IPS-18a (cell line): ENCODE data around the gene FGF2.
"Not testable (repeated sequence)": the region's sequence is repeated elsewhere in the genome, so short reads cannot be mapped to it uniquely, and the experiment has no call there.

Source experiments
- H3K27ac ChIP-seq: one replicate; pipeline ENCODE4 v1.5.1; 2013; ENCODE audit warnings: low read length
- H3K27me3 ChIP-seq: one replicate; pipeline ENCODE4 v1.6.1; 2013; ENCODE audit warnings: mild to moderate bottlenecking, low read length; ENCODE audit not compliant: control insufficient read depth, insufficient read depth
- H3K36me3 ChIP-seq: one replicate; pipeline ENCODE4 v1.6.1; 2013; ENCODE audit warnings: low read depth, low read length; ENCODE audit not compliant: control insufficient read depth
- H3K4me1 ChIP-seq: one replicate; pipeline ENCODE4 v1.6.1; 2013; ENCODE audit warnings: low read depth, low read length; ENCODE audit not compliant: control insufficient read depth
- H3K4me3 ChIP-seq: one replicate; pipeline ENCODE4 v1.5.1; 2013; ENCODE audit warnings: low read length
- H3K9ac ChIP-seq: one replicate; pipeline ENCODE4 v1.6.1; 2013; ENCODE audit warnings: mild to moderate bottlenecking, low read length, moderate library complexity
- H3K9me3 ChIP-seq: one replicate; pipeline ENCODE4 v1.6.1; 2013; ENCODE audit warnings: low read depth, low read length; ENCODE audit not compliant: control insufficient read depth

The FGF2 gene

DNA sequence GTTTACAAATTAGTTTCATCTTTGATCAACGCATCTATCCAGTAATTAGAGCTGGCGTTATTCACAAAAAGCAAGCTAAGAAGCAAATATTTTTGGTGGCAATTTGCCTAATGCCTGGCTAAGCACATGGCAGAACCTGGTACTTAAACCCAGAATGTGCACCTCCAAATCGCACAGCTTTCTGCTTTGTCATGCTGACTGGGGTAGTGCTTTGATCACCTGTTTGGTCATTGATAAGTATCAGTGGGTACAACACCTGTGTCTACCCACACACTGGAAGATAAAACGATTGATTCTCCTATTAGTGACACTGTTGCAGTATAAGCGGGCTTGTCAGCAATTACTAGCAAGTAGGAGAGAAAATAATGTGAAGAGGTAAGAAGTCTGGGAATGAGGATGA lies 93.8 kb downstream of the FGF2 start:
- Histone ChIP-seq H3K9me3 (no peaks in the 10 kb centered on the region), H3K9ac (no peak overlapping the region), H3K27ac (no peak overlapping the region), H3K4me1 (peaks cover 7% of the 10 kb centered on the region), H3K4me3 (no peak overlapping the region), H3K36me3 (no peaks in the 10 kb centered on the region), H3K27me3 (no peaks in the 10 kb centered on the region)

DNA sequence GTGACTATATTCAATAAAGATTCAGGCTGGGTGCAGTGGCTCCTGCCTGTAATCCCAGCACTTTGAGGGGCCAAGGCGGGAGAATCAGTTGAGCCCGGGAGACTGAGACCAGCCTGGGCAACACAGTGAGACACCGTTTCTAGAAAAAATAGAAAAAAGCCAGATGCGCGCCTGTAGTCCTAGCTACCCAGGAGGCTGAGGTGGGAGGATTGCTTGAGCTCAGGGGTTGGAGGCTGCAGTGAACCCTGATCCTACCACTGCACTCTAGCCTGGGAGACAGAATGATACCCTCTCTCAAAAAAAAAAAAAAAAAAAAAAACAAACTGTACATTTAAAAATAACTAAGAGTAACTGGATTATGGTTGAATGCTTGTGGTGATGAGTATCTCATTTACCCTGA lies 94.7 kb downstream of the FGF2 start:
- Histone ChIP-seq H3K4me3 (peak overlapping the region; percentile 99), H3K9ac (peak overlapping the region; percentile 92), H3K27ac (no peak overlapping the region)

DNA sequence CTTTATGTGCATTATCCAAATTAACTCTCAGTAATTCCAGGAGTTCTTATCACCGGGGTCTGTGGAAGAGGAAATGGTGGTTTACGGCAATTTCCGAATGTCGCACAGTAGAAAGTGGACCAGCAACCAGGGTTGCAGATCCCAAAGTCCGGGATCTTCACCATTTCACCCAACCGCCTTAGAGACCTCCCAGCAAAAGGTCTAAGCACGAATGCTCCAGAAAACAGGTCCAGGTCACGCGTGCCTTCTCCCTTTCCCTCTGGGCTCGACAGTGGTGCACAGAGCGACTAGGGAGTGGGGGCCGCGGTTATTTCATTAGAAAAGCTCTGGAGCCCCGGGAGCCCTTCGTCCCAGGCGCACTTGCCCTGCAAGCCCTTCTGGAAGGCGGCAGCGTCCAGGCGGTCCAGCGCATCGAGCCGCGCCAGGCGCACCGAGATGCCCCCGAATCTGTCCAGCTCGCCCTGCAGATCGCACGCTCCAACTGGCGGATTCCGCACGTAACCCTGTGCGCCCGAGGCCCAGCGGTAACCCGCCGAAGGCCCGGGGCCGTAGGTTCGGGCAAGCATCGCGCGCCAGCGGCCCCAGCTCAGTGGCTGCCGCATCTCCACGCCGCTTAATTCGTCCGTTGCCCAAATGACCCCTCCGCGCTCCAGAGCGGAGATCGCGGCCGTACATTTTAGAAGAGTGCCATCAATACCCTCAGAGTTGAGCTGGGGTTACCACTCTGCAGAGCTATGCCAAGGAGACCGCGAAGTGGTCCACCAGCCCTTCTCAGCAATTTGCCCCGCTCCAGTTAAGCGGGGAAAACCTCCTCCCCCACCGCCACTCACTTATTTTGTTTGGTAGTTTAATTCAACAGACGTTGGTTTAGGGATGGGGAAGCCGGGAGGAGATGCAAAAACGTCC lies 95.6 kb downstream of the FGF2 start, which contains the start of gene NUDT6:
TSS of gene NUDT6 (minus strand) at position 627 of the 906 bp plus-strand sequence. CDS start at position 602, 25 bp downstream.
- Histone ChIP-seq H3K4me1 (peaks cover 7% of the 10 kb centered on the region), H3K4me3 (peak within 1 kb of the TSS; percentile 99), H3K27ac (peak within 1 kb of the TSS; percentile 91), H3K9me3 (no peaks in the 10 kb centered on the region), H3K9ac (peak within 1 kb of the TSS; percentile 92), H3K36me3 (no peaks in the 10 kb centered on the region), H3K27me3 (no peaks in the 10 kb centered on the region)

More for the DNA sequence above, 94.7 kb downstream of the FGF2 start:
- peaks cover 7% of the 10 kb centered on the region for H3K4me1 ChIP-seq
- no peaks in the 10 kb centered on the region for H3K9me3 ChIP-seq
- H3K27me3 ChIP-seq = no peaks in the 10 kb centered on the region
- H3K36me3 ChIP-seq = no peaks in the 10 kb centered on the region

DNA sequence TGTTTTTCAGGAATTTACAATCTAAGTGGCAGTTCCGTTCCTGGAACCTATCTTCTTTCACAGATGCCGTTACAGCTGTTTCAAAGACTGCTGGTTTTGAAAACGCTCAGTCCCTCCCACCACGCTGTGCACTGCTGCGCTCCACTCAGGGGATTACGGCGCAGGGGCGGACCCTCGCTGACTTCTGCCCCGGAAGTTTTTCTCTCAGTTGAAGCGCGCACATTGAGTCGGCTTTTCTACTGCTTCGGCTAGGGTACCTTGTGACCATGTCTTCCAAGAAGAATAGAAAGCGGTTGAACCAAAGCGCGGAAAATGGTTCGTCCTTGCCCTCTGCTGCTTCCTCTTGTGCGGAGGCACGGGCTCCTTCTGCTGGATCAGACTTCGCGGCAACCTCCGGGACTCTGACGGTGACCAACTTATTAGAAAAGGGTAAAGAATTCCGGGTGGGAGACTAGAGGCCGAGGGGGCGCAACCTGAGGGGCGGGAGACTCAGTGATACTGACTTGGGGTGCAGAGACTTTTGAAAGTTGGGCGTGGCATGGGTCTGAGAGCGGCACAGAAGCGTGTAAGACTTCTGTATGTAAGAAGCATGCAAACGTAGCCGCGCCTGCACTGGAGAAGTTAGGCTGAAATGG lies 96.4 kb downstream of the FGF2 start:
- H3K36me3 ChIP-seq = no peaks in the 10 kb centered on the region
- H3K9ac ChIP-seq = peak overlapping the region; percentile 92
- H3K27ac ChIP-seq = peak overlapping the region; percentile 91
- no peaks in the 10 kb centered on the region for H3K27me3 ChIP-seq
- peak overlapping the region; percentile 99 for H3K4me3 ChIP-seq
- H3K4me1 ChIP-seq = peaks cover 7% of the 10 kb centered on the region
- no peaks in the 10 kb centered on the region for H3K9me3 ChIP-seq

DNA sequence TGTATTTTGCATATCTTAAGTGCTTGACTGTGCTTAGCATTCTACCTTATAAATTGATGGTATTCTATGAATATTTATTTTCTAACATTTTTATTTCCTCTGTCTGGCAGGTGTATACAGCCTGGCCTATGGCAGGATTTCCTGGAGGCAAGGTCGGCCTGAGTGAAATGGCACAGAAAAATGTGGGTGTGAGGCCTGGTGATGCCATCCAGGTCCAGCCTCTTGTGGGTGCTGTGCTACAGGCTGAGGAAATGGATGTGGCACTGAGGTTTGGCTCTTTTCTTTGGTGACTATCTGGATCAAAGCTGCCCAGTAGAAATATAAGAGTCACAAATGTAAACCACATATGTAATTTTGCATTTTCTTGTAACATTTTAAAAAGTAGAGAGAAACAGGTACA lies 102.3 kb downstream of the FGF2 start:
- Histone ChIP-seq H3K27me3 (no peaks in the 10 kb centered on the region), H3K4me1 (peaks cover 6% of the 10 kb centered on the region), H3K36me3 (peaks cover 49% of the 10 kb centered on the region), H3K9ac (no peak overlapping the region), H3K9me3 (no peaks in the 10 kb centered on the region), H3K4me3 (no peak overlapping the region), H3K27ac (no peak overlapping the region)

DNA sequence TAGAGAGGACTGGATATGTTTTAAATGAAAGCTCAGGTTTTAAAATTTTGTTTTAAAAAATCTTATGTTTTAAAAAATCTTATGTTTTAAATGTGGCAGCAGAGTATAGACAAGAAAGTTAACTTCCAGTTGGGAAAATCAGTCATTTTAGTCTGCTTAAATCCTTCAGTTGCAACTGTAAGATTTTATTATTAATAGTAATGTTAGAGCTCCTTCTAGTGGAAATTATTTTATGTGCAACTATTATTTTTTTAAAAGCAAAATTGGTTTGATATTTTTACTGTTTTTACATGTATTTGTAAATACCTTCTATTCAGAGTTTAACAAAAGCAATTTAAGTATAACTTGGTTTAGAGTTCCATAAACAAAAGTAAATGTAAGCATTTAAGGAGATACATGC lies 104.2 kb downstream of the FGF2 start:
- Histone ChIP-seq H3K27ac (no peak overlapping the region), H3K9ac (no peak overlapping the region), H3K4me1 (no peaks in the 10 kb centered on the region), H3K27me3 (no peaks in the 10 kb centered on the region), H3K9me3 (no peaks in the 10 kb centered on the region), H3K36me3 (peaks cover 64% of the 10 kb centered on the region), H3K4me3 (no peak overlapping the region)

DNA sequence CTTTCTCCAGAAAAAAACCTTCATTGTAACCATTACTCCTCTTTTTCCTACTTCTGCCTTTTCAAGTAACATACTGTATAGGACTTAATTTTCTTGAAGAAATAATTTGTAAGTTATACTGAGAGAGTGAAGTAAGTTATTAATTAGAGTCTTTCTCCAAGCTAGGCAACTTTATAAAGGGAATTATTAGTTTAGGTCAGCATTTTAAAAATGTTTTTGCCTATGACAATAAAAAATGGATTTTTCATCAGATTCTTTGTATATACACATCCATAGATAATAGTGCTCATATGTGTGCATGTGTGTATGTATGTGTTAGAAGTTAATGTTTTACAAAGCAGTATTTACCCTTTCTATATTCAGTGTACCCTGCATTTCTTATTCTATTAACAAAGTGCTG lies 106.1 kb downstream of the FGF2 start:
- H3K4me3 ChIP-seq = no peak overlapping the region
- H3K27me3 ChIP-seq = no peaks in the 10 kb centered on the region
- H3K36me3 ChIP-seq = peaks cover 72% of the 10 kb centered on the region
- no peaks in the 10 kb centered on the region for H3K9me3 ChIP-seq
- no peak overlapping the region for H3K27ac ChIP-seq
- no peak overlapping the region for H3K9ac ChIP-seq
- H3K4me1 ChIP-seq = no peaks in the 10 kb centered on the region

DNA sequence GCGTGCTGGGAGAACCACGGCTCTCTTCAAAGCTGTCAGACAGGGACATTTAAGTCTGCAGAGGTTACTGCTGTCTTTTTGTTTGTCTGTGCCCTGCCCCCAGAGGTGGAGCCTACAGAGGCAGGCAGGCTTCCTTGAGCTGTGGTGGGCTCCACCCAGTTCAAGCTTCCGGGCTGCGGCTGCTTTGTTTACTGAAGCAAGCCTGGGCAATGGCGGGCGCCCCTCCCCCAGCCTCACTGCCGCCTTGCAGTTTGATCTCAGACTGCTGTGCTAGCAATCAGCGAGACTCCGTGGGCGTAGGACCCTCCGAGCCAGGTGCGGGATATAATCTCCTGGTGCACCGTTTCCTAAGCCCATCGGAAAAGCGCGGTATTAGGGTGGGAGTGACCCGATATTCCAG lies 118.5 kb downstream of the FGF2 start:
- not testable (repeated sequence) for H3K9me3 ChIP-seq, H3K4me3 ChIP-seq, H3K27ac ChIP-seq, H3K9ac ChIP-seq, H3K4me1 ChIP-seq, H3K27me3 ChIP-seq
- peaks cover 36% of the 10 kb centered on the region for H3K36me3 ChIP-seq

DNA sequence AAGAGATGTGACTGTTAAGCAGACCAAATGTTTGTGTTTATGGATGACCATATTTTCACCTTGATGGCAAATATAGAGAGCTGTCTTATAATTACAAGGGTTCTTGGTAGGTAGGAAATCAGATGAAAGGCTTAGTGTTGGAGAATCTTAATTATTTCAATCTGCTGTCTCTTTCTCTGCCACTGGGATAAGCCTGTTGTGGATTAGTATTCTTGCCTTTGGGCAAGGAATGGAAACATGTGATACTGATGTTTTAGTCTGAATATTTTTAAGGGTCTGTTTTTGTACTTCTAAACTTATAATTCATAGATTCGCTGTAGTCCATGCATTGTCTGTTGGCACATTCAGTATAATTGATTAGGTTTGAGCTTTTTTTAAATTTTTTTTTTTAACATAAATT lies 119.5 kb downstream of the FGF2 start:
- Histone ChIP-seq H3K36me3 (peaks cover 44% of the 10 kb centered on the region), H3K9ac (no peak overlapping the region), H3K4me1 (no peaks in the 10 kb centered on the region), H3K9me3 (no peaks in the 10 kb centered on the region), H3K27ac (no peak overlapping the region), H3K27me3 (no peaks in the 10 kb centered on the region), H3K4me3 (no peak overlapping the region)
